ENCODE measurements around the gene PRPH. TPM values are rescaled to one million over a fixed set of nuclear protein-coding genes. Genes with fewer than 3 reads are reported as not detected.
"Not testable (repeated sequence)": the region's sequence is repeated elsewhere in the genome, so short reads cannot be mapped to it uniquely, and the experiment has no call there.

PRPH gene
- total RNA-seq, 1 donor from 2014 or later = not detected

GRCh38 chr12:49328816-49329215, 33.9 kb downstream of the PRPH start:
- intact Hi-C loops (cut with micrococcal nuclease) = no loop called here
- DNase-seq (no peak), ATAC-seq (no peak)

- intact Hi-C loops (cut with micrococcal nuclease) = no loop called here
- ATAC-seq (no peak), DNase-seq (no peak)
Measured at GRCh38 chr12:49330032-49330619, 35.2 kb downstream of the PRPH start.

GRCh38 chr12:49330631-49331379, 35.9 kb downstream of the PRPH start:
- no peak for ATAC-seq

GRCh38 chr12:49331380-49332222, 36.7 kb downstream of the PRPH start:
- peak; percentile 72 for DNase-seq

More at GRCh38 chr12:49330631-49331379, 35.9 kb downstream of the PRPH start:
- intact Hi-C loops (cut with micrococcal nuclease) = no loop called here
- no peak for DNase-seq

GRCh38 chr12:49332441-49332861, 37.5 kb downstream of the PRPH start:
- intact Hi-C loops (cut with micrococcal nuclease) = no loop called here
- ATAC-seq = no peak
- no peak for DNase-seq

More at GRCh38 chr12:49331380-49332222, 36.7 kb downstream of the PRPH start:
- intact Hi-C loops (cut with micrococcal nuclease) = no loop called here
- ATAC-seq = peak; percentile 90

GRCh38 chr12:49332891-49333371, 38.0 kb downstream of the PRPH start:
- ATAC-seq (no peak), DNase-seq (no peak)
- intact Hi-C loops (cut with micrococcal nuclease) = no loop called here

- intact Hi-C loops (cut with micrococcal nuclease); DNase-seq; ATAC-seq: not testable (repeated sequence)
Measured at GRCh38 chr12:49333778-49334177, 38.8 kb downstream of the PRPH start.

- intact Hi-C loops (cut with micrococcal nuclease) = no loop called here
- DNase-seq = no peak
- no peak for ATAC-seq
Measured at GRCh38 chr12:49334226-49334625, 39.3 kb downstream of the PRPH start.

- intact Hi-C loops (cut with micrococcal nuclease) = no loop called here
- DNase-seq (no peak), ATAC-seq (no peak)
Measured at GRCh38 chr12:49334681-49335080, 39.7 kb downstream of the PRPH start.

- ATAC-seq = no peak
- DNase-seq = no peak
- intact Hi-C loops (cut with micrococcal nuclease) = no loop called here
Measured at GRCh38 chr12:49335118-49335954, 40.4 kb downstream of the PRPH start.

- ATAC-seq (no peak), DNase-seq (no peak)
- intact Hi-C loops (cut with micrococcal nuclease) = no loop called here
Measured at GRCh38 chr12:49335955-49336644, 41.2 kb downstream of the PRPH start.

- peak; percentile 90 for DNase-seq
- ATAC-seq = peak; percentile 90
- intact Hi-C loops (cut with micrococcal nuclease) = no loop called here
Measured at GRCh38 chr12:49336645-49337584, 42.0 kb downstream of the PRPH start, which contains the start of gene C1QL4. TSS of gene C1QL4 (minus strand) at chr12:49337188. CDS start at chr12:49336477, 711 bp downstream.

GRCh38 chr12:49338830-49339463, 44.0 kb downstream of the PRPH start:
- intact Hi-C loops (cut with micrococcal nuclease) = no loop called here
- no peak for DNase-seq
- ATAC-seq = no peak

GRCh38 chr12:49339464-49339861, 44.5 kb downstream of the PRPH start:
- DNase-seq = no peak
- ATAC-seq = no peak
- intact Hi-C loops (cut with micrococcal nuclease) = no loop called here

GRCh38 chr12:49340095-49340870, 45.3 kb downstream of the PRPH start:
- DNase-seq (no peak), ATAC-seq (no peak)
- intact Hi-C loops (cut with micrococcal nuclease) = no loop called here

Data from left ventricle myocardium superior (tissue), 1 donor.